ENCODE data around the gene TOM1L2. TPM values are rescaled to one million over a fixed set of nuclear protein-coding genes. Genes with fewer than 3 reads are reported as not detected.
A peak's percentile ranks its signal among the peaks of the same experiment; 100 is the strongest.

Gene TOM1L2
- total RNA-seq, 1 donor from 2014 or later, result 88.6 TPM

- peak overlapping the region; percentile 85 for H3K27ac ChIP-seq
- H3K9me3 ChIP-seq, result no peaks in the 10 kb centered on the region
- H3K27me3 ChIP-seq, result no peaks in the 10 kb centered on the region
- TF ChIP-seq, protein P1, sequence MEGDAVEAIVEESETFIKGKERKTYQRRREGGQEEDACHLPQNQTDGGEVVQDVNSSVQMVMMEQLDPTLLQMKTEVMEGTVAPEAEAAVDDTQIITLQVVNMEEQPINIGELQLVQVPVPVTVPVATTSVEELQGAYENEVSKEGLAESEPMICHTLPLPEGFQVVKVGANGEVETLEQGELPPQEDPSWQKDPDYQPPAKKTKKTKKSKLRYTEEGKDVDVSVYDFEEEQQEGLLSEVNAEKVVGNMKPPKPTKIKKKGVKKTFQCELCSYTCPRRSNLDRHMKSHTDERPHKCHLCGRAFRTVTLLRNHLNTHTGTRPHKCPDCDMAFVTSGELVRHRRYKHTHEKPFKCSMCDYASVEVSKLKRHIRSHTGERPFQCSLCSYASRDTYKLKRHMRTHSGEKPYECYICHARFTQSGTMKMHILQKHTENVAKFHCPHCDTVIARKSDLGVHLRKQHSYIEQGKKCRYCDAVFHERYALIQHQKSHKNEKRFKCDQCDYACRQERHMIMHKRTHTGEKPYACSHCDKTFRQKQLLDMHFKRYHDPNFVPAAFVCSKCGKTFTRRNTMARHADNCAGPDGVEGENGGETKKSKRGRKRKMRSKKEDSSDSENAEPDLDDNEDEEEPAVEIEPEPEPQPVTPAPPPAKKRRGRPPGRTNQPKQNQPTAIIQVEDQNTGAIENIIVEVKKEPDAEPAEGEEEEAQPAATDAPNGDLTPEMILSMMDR (IDR thresholded peaks at IDR 0.05), result no peak
- TF ChIP-seq POLR2A (IDR thresholded peaks at IDR 0.05), result no peak
- peak; percentile 74 for TF ChIP-seq POLR2AphosphoS5 (IDR thresholded peaks at IDR 0.05; ENCODE audit: insufficient read depth in 1 of 2, low read depth in 1 of 2)
- H3K4me3 ChIP-seq, result peak overlapping the region in 1 of 2 donors; percentile 11
- DNase-seq (ENCODE audit: extremely low spot score in 2 of 2), result no peak
- peaks cover 52% of the 10 kb centered on the region for H3K4me1 ChIP-seq
- intact Hi-C loops (cut with DNase I), result loop anchor here (10.0 kb wide), 1 partner anchor 573 kb away; the partner anchor contains the start of gene NT5M
- peaks cover 0 to 25% of the 10 kb centered on the region in 2 donors for H3K36me3 ChIP-seq
These were observed 94.5 kb downstream of the TOM1L2 start for GRCh38 chr17:17877529-17878358.

GRCh38 chr17:17876959-17877528, 95.2 kb downstream of the TOM1L2 start:
- H3K36me3 ChIP-seq, result peaks cover 0 to 18% of the 10 kb centered on the region in 2 donors
- H3K4me1 ChIP-seq, result peaks cover 52% of the 10 kb centered on the region
- peak overlapping the region; percentile 85 for H3K27ac ChIP-seq
- H3K9me3 ChIP-seq, result no peaks in the 10 kb centered on the region
- DNase-seq (ENCODE audit: extremely low spot score in 2 of 2), result no peak
- H3K4me3 ChIP-seq, result no peak overlapping the region
- intact Hi-C loops (cut with DNase I), result loop anchor here (10.0 kb wide), 1 partner anchor 572 kb away; the partner anchor contains the start of gene NT5M
- TF ChIP-seq POLR2A (IDR thresholded peaks at IDR 0.05) (no peak), POLR2AphosphoS5 (IDR thresholded peaks at IDR 0.05; ENCODE audit: insufficient read depth in 1 of 2, low read depth in 1 of 2) (no peak)
- TF ChIP-seq, protein P1 (IDR thresholded peaks at IDR 0.05), result no peak
- H3K27me3 ChIP-seq, result no peaks in the 10 kb centered on the region

DNA sequence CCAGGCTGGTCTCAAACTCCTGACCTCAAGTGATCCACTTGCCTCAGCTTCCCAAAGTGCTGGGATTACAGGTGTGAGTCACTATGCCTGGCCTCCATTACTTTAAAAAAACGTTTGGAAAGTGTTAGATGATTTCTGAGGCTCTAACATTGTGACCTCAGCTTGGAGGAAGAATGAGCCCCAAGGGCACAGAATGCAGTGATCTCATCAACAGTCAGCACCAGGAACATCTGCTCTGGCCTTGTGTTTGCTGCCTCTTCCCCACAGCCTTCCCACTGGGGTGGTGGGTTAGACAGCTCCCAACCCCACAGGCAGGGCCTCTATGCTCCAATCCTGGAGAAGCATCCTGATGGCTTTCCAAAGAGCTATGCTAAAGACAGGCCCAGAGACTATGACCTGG, 97.7 kb downstream of the TOM1L2 start:
- Histone ChIP-seq H3K27ac (no peak overlapping the region), H3K4me3 (no peak overlapping the region), H3K36me3 (peaks cover 0 to 11% of the 10 kb centered on the region in 2 donors), H3K9me3 (no peaks in the 10 kb centered on the region), H3K4me1 (peaks cover 46% of the 10 kb centered on the region), H3K27me3 (no peaks in the 10 kb centered on the region)
- TF ChIP-seq, protein P1 (IDR thresholded peaks at IDR 0.05), result no peak
- TF ChIP-seq POLR2AphosphoS5 (IDR thresholded peaks at IDR 0.05; ENCODE audit: insufficient read depth in 1 of 2, low read depth in 1 of 2) (no peak), POLR2A (IDR thresholded peaks at IDR 0.05) (no peak)
- intact Hi-C loops (cut with DNase I), result loop anchor here (10.0 kb wide), 1 partner anchor 570 kb away; the partner anchor contains the start of gene NT5M
- no peak for DNase-seq (ENCODE audit: extremely low spot score in 2 of 2)

DNA sequence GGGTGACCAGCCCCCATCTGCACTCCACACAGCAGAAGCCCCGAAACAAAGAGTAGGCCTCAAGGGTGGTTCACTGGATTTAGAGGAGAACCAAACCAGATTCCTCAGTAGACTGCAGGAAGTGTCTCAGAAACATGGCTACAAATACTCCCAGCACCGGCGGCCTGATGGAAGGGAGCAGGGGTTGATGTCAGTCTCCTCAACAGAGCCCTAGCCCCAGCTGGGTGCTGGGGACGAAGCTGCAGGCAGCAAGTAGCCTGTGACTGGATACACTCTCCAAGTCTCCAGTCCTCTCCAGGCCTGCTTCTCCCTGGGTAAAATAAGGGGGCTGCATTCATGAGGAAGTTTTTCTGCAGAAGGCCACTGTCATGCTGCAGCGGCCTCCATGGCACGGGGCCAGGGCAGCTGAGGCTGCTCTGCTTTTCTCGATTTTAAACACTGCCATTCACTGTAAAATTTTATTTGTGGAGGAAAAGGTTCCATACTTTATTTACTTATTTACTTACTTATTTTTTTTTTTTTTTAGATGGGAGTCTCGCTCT, 98.7 kb downstream of the TOM1L2 start:
- Histone ChIP-seq H3K4me1 (peaks cover 37% of the 10 kb centered on the region), H3K4me3 (no peak overlapping the region), H3K9me3 (no peaks in the 10 kb centered on the region), H3K27ac (no peak overlapping the region), H3K36me3 (peaks cover 0 to 4% of the 10 kb centered on the region in 2 donors), H3K27me3 (no peaks in the 10 kb centered on the region)
- intact Hi-C loops (cut with DNase I), result loop anchor here (10.0 kb wide), 1 partner anchor 569 kb away; the partner anchor contains the start of gene NT5M
- no peak for DNase-seq (ENCODE audit: extremely low spot score in 2 of 2)
- TF ChIP-seq POLR2A (IDR thresholded peaks at IDR 0.05), result no peak
- TF ChIP-seq, protein P1 (IDR thresholded peaks at IDR 0.05), result no peak
- no peak for TF ChIP-seq POLR2AphosphoS5 (IDR thresholded peaks at IDR 0.05; ENCODE audit: insufficient read depth in 1 of 2, low read depth in 1 of 2)
